A549 (cell line): ENCODE measurements around the gene EHF. TPM values are rescaled to one million over a fixed set of nuclear protein-coding genes. Genes with fewer than 3 reads are reported as not detected.
A peak's percentile ranks its signal among the peaks of the same experiment; 100 is the strongest.

ENCODE experiments used
- ATAC-seq, 2 experiments: fragments of 200-7000 bp in 1 of 2; fragments of >200 bp in 1 of 2; cut with Nextera tagmentation in 1 of 2; cut with Tn5 transposase in 1 of 2; 3 replicates each; pipeline versions ENCODE4 v1.8.0 to v1.9.1; 2018 to 2020; ENCODE audit warnings: mild to moderate bottlenecking in 1 of 2, moderate library complexity in 1 of 2
- CTCF ChIA-PET: fragments of 300-600 bp; sonication (Branson Sonifier 250); formaldehyde crosslinking; extraction: SDS; loops from one replicate; lab custom pipeline; 2021; ENCODE audit warnings: antibody characterized with exemption, inconsistent platforms; lab: Yijun Ruan, JAX
- POLR2A ChIA-PET: fragments of 350-600 bp; formaldehyde crosslinking; extraction: SDS; loops from one replicate; lab custom pipeline; 2021; ENCODE audit warnings: antibody characterized with exemption, inconsistent platforms; lab: Yijun Ruan, JAX
- DNase-seq, 2 experiments: peaks; one replicate each; pipeline versions ENCODE4 v3.0.0 to v3.0.0-alpha.2; 2011 to 2016; ENCODE audit warnings: low read depth in 1 of 2, low spot score in 1 of 2
- FAIRE-seq: peaks from 2 replicates; lab custom pipeline; 2011; peaks lifted over from hg19 to GRCh38; lab: Jason Lieb, UNC
- H3K27ac ChIP-seq, 2 experiments: fragments of >200 bp; sonication (Bioruptor Twin); formaldehyde crosslinking; 3 replicates each; pipeline ENCODE4 v1.5.1; 2016 to 2017
- H3K4me1 ChIP-seq: fragments of >200 bp; sonication (Bioruptor Twin); formaldehyde crosslinking; 3 replicates; pipeline ENCODE4 v1.6.1; 2016
- H3K4me2 ChIP-seq: fragments of >200 bp; sonication (Bioruptor Twin); formaldehyde crosslinking; 3 replicates; pipeline ENCODE4 v1.6.1; 2016
- H3K4me3 ChIP-seq: fragments of >200 bp; sonication (Bioruptor Twin); formaldehyde crosslinking; 3 replicates; pipeline ENCODE4 v1.5.1; 2016
- H3K9me3 ChIP-seq: fragments of >200 bp; sonication (Bioruptor Twin); formaldehyde crosslinking; 3 replicates; pipeline ENCODE4 v1.6.1; 2016
- BHLHE40 ChIP-seq: IDR thresholded peaks from 2 replicates; pipeline ENCODE4 v1.6.1; 2012; ENCODE audit warnings: low read depth, low read length, inconsistent platforms
- CEBPB ChIP-seq, 2 experiments: fragments of >200 bp in 1 of 2; sonication (Bioruptor Twin) in 1 of 2; formaldehyde crosslinking in 1 of 2; IDR thresholded peaks; 2 replicates each; pipeline ENCODE4 v1.6.1; 2012 to 2016
- CHD4 ChIP-seq: fragments of 200-600 bp; sonication (generic); IDR thresholded peaks from 2 replicates; pipeline ENCODE4 v1.6.1; 2016; ENCODE audit warnings: antibody characterized with exemption, mild to moderate bottlenecking, borderline replicate concordance
- CTCF ChIP-seq: fragments of >200 bp; sonication (Bioruptor Twin); formaldehyde crosslinking; IDR thresholded peaks from 3 replicates; pipeline ENCODE4 v1.5.1; 2016
- FOSL2 ChIP-seq, 2 experiments: fragments of 450-650 bp in 1 of 2; fragments of >200 bp in 1 of 2; sonication (Bioruptor Twin) in 1 of 2; formaldehyde crosslinking; IDR thresholded peaks; 2 replicates each; pipeline versions ENCODE4 v1.5.0 to v1.6.1; 2016 to 2020; ENCODE audit warnings: mild to moderate bottlenecking in 1 of 2, moderate library complexity in 1 of 2
- GATA3 ChIP-seq: IDR thresholded peaks from 2 replicates; pipeline ENCODE4 v1.6.1; 2012; ENCODE audit warnings: borderline replicate concordance
- HEYL ChIP-seq: fragments of 250-450 bp; sonication (Bioruptor Pico); IDR thresholded peaks from 2 replicates; pipeline ENCODE4 v1.8.0; 2021; ENCODE audit warnings: mild to moderate bottlenecking, moderate library complexity
- HOXB13 ChIP-seq: fragments of 250-450 bp; sonication (Bioruptor Pico); IDR thresholded peaks from 2 replicates; pipeline ENCODE4 v1.5.0; 2020; ENCODE audit warnings: low read depth, mild to moderate bottlenecking, moderate library complexity
- HOXB5 ChIP-seq: fragments of 250-450 bp; sonication (Bioruptor Pico); IDR thresholded peaks from 2 replicates; pipeline ENCODE4 v1.5.0; 2020; ENCODE audit warnings: mild to moderate bottlenecking, moderate library complexity
- KDM1A ChIP-seq: fragments of 200-600 bp; sonication (generic); IDR thresholded peaks from 2 replicates; pipeline ENCODE4 v1.6.1; 2016; ENCODE audit warnings: low read depth, mild to moderate bottlenecking
- MAZ ChIP-seq: fragments of 150-350 bp; IDR thresholded peaks from 2 replicates; pipeline ENCODE4 v1.6.1; 2014; ENCODE audit warnings: antibody characterized with exemption, low read depth, low read length, borderline replicate concordance
- MYC ChIP-seq: IDR thresholded peaks from 2 replicates; pipeline ENCODE4 v1.6.1; 2012; ENCODE audit warnings: mild to moderate bottlenecking, inconsistent platforms, low read length, improper control_type of control experiment, borderline replicate concordance
- SMC3 ChIP-seq: fragments of >200 bp; sonication (Bioruptor Twin); formaldehyde crosslinking; IDR thresholded peaks from 3 replicates; pipeline ENCODE4 v1.6.1; 2018; ENCODE audit warnings: inconsistent platforms
- ZC3H11A ChIP-seq: fragments of 450-650 bp; IDR thresholded peaks from 2 replicates; pipeline ENCODE4 v1.6.1; 2014; ENCODE audit warnings: antibody characterized with exemption, mild to moderate bottlenecking
- ZSCAN20 ChIP-seq: fragments of 250-450 bp; sonication (Bioruptor Pico); IDR thresholded peaks from 2 replicates; pipeline ENCODE4 v1.8.0; 2022; ENCODE audit warnings: mild to moderate bottlenecking, moderate library complexity
- WGBS: methylation state at CpG from one replicate; pipeline ENCODE4 v1.1.6; 2017; ENCODE audit errors: missing lambda C conversion rate; 5-methylcytosine and 5-hydroxymethylcytosine counted together
- polyA plus RNA-seq, 4 experiments: library from polyadenylated mRNA; depleted of rRNA in 3 of 4; stranded (reverse); fragments of >200 nt; fragmentation: RNase III in 1 of 4; extraction: RNeasy Plus Mini Kit Qiagen cat#74134 plus additional on column Dnase treatment in 1 of 4; gene quantifications; 2 replicates in 3 of 4; 3 replicates in 1 of 4; pipeline ENCODE4 v1.2.3, GENCODE V29; 2011 to 2017
- TF ChIP-seq, protein P1 (sequence below): IDR thresholded peaks from 2 replicates; pipeline ENCODE4 v1.6.1; 2012
- TF ChIP-seq, protein P2 (sequence below): fragments of >200 bp; sonication (Bioruptor Twin); formaldehyde crosslinking; IDR thresholded peaks from 2 replicates; pipeline ENCODE4 v1.6.1; 2016

The EHF gene
- polyA plus RNA-seq, 2 of the 4 experiments (the other 2 are of a cell fraction) = 5.4 to 7.8 TPM

- TF ChIP-seq HEYL (CRISPR knock-in tag) (no peak), CTCF (no peak; the same call in 2 of the 3 replicates)
Observed at GRCh38 chr11:34640050-34640923, 19.4 kb downstream of the EHF start (continued).

GRCh38 chr11:34640924-34641275 is 20.0 kb downstream of the EHF start:
- ATAC-seq = peak in 1 of 2 experiments; percentile 20; a peak in 2 of 6 replicates
- Histone ChIP-seq H3K4me2 (peak overlapping the region; percentile 67), H3K4me3 (no peak overlapping the region), H3K27ac (peak overlapping the region; percentile 94 to 99), H3K4me1 (peaks cover 89% of the 10 kb centered on the region), H3K9me3 (no peaks in the 10 kb centered on the region)
- FAIRE-seq = peak; percentile 13
- ChIA-PET POLR2A (interaction anchor here (0.9 to 5.2 kb wide), 5 partner anchors 14 to 203 kb away, joined by 3 to 81 read pairs (median 8); partner anchors contain the start of gene CAT), CTCF (interaction anchor here (0.9 to 10.6 kb wide), 12 partner anchors 8 to 772 kb away, joined by 3 to 68 read pairs (median 5); partner anchors contain the start of gene ELF5)
- peak in 1 of 2 experiments; percentile 29 for DNase-seq
- TF ChIP-seq ZC3H11A (no peak), BHLHE40 (no peak), FOSL2 (IDR thresholded peaks at IDR 0.05) (no peak), FOSL2 (CRISPR knock-in tag; IDR thresholded peaks at IDR 0.05) (no peak), MAZ (no peak), CHD4 (no peak), KDM1A (no peak), MYC (no peak)
- TF ChIP-seq, protein P1, sequence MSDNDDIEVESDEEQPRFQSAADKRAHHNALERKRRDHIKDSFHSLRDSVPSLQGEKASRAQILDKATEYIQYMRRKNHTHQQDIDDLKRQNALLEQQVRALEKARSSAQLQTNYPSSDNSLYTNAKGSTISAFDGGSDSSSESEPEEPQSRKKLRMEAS = no peak
- 40% methylated on average over 2 of the region's 2 CpGs for WGBS

DNA sequence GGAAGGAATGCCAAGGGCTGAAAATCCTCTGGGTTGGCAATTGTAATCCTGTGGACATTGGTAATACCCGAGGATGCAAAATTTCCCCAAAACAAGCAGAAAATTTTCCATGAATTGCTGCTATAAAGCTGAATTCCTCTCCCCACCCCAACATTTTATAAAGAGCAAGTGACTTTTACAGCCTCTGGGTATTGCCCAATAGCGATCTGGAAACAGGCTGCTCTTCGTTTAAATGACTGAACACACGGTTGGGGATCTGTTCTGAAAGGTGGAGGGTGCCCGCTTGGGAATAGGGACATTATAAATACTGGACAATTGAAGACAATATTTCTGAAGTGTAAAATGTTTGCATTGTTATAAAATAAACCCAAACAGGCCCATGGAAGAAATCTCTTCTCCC is 20.6 kb downstream of the EHF start:
- no peak for FAIRE-seq
- DNase-seq = peak in 1 of 2 experiments; percentile 51
- ChIA-PET POLR2A (interaction anchor here (0.7 to 5.2 kb wide), 6 partner anchors 9 to 55 kb away, joined by 3 to 81 read pairs (median 6); no protein-coding TSS in a partner anchor), CTCF (interaction anchor here (0.9 to 10.6 kb wide), 8 partner anchors 9 to 771 kb away, joined by 3 to 68 read pairs (median 8); no protein-coding TSS in a partner anchor)
- TF ChIP-seq CEBPB (IDR thresholded peaks at IDR 0.05) (peak; percentile 89 to 95), GATA3 (no peak), HOXB13 (no peak)
- no peaks in the 10 kb centered on the region for H3K9me3 ChIP-seq
- H3K4me2 ChIP-seq = peak overlapping the region; percentile 67
- H3K4me3 ChIP-seq = no peak overlapping the region
- 17% methylated on average over 5 of the region's 5 CpGs for WGBS
- ATAC-seq = no peak
- H3K4me1 ChIP-seq = peaks cover 88% of the 10 kb centered on the region
- peak overlapping the region; percentile 94 to 99 for H3K27ac ChIP-seq

DNA sequence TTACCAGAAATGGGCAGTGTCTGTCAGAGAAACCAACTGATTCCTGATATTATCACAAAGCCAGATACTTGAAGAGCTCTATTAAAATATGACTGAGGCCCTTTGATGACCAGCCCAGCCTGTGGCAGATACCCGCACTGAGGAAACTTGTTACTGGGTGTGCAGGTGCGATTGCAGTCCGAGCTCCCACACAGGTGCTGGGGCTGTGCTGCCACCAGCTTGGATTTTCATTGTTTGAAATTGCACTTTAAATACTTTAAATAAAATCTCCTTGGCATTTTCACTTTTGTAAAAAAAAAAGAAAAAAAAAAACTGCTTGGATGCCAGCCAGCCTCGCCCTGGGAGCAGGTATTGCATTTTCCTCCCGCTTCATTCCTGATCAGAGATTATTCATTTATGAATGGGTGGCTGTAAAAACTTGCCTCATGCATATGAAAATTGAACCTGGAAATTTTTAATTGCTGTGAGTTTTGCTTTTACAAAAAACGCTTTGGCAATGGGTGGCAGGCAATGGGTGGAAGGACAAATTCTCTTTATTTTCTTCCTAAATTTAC is 21.2 kb downstream of the EHF start:
- no peak for FAIRE-seq
- POLR2A ChIA-PET = interaction anchor here (0.7 to 5.2 kb wide), 5 partner anchors 9 to 43 kb away, joined by 3 to 81 read pairs (median 8); no protein-coding TSS in a partner anchor

More for the DNA sequence above, 21.2 kb downstream of the EHF start:
- ATAC-seq = no peak
- no peak for DNase-seq
- CTCF ChIA-PET = interaction anchor here (1.5 to 10.6 kb wide), 7 partner anchors 8 to 249 kb away, joined by 3 to 68 read pairs (median 12); partner anchors contain the start of gene ELF5
- Histone ChIP-seq H3K4me2 (peak overlapping the region; percentile 67), H3K27ac (peak overlapping the region; percentile 94 to 99)
- 45% methylated on average over 6 of the region's 6 CpGs for WGBS
- TF ChIP-seq ZSCAN20 (CRISPR knock-in tag) (no peak), HOXB5 (CRISPR knock-in tag) (no peak), SMC3 (no peak)
- TF ChIP-seq, protein P2, sequence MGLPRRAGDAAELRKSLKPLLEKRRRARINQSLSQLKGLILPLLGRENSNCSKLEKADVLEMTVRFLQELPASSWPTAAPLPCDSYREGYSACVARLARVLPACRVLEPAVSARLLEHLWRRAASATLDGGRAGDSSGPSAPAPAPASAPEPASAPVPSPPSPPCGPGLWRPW = no peak
- TF ChIP-seq, all 56 proteins: peak for 0
- Histone ChIP-seq H3K4me1 (peaks cover 87% of the 10 kb centered on the region), H3K9me3 (no peaks in the 10 kb centered on the region), H3K4me3 (no peak overlapping the region)
